SJCRH30 (cell line): ENCODE results near the gene RAB40A. TPM values are rescaled to one million over a fixed set of nuclear protein-coding genes. Genes with fewer than 3 reads are reported as not detected.

Experiments used
- DNase-seq, 2 experiments: peaks; one replicate each; pipeline ENCODE4 v3.0.0-alpha.2; 2015 to 2020
- H3K27ac ChIP-seq: fragments of 250-450 bp; sonication (Bioruptor Pico); 2 replicates; pipeline ENCODE4 v1.5.1; 2020; ENCODE audit warnings: mild to moderate bottlenecking, moderate library complexity
- H3K27me3 ChIP-seq: fragments of 250-450 bp; sonication (Bioruptor Pico); 2 replicates; pipeline ENCODE4 v1.5.1; 2020; ENCODE audit warnings: mild to moderate bottlenecking, moderate library complexity
- H3K36me3 ChIP-seq: fragments of 250-450 bp; sonication (Bioruptor Pico); 2 replicates; pipeline ENCODE4 v1.5.1; 2020; ENCODE audit warnings: mild to moderate bottlenecking, moderate library complexity
- H3K4me1 ChIP-seq: fragments of 250-450 bp; sonication (Bioruptor Pico); 2 replicates; pipeline ENCODE4 v1.5.1; 2020; ENCODE audit warnings: mild to moderate bottlenecking, moderate library complexity
- H3K4me3 ChIP-seq: fragments of 250-450 bp; sonication (Bioruptor Pico); 2 replicates; pipeline ENCODE4 v1.5.1; 2020; ENCODE audit warnings: mild to moderate bottlenecking, moderate library complexity
- H3K9me3 ChIP-seq: fragments of 250-450 bp; sonication (Bioruptor Pico); replicated peaks from 2 replicates; pipeline ENCODE4 v1.5.1; 2020; ENCODE audit warnings: mild to moderate bottlenecking, moderate library complexity
- total RNA-seq: library from RNA; depleted of rRNA; stranded (reverse); fragments of >200 nt; shearing (Covaris generic); gene quantifications from 2 replicates; pipeline ENCODE4 v1.2.3, GENCODE V29; 2014

RAB40A gene
- total RNA-seq, 1 experiment from 2014 or later = 0.04 TPM

GRCh38 chrX:103536732-103537131 lies 17.4 kb upstream of the RAB40A start:
- no peak overlapping the region for H3K4me3 ChIP-seq
- no peaks in the 10 kb centered on the region for H3K9me3 ChIP-seq
- no peaks in the 10 kb centered on the region; the same call in 1 of the 2 replicates for H3K4me1 ChIP-seq
- H3K27me3 ChIP-seq = no peaks in the 10 kb centered on the region
- H3K27ac ChIP-seq = no peak overlapping the region
- H3K36me3 ChIP-seq = no peaks in the 10 kb centered on the region
- no peak for DNase-seq

GRCh38 chrX:103536071-103536470 lies 16.8 kb upstream of the RAB40A start:
- H3K36me3 ChIP-seq = no peaks in the 10 kb centered on the region
- H3K4me1 ChIP-seq = no peaks in the 10 kb centered on the region; the same call in 1 of the 2 replicates
- no peak for DNase-seq
- H3K9me3 ChIP-seq = no peaks in the 10 kb centered on the region
- H3K4me3 ChIP-seq = no peak overlapping the region
- 0 out of 2 replicates have a peak, but pooled peaks cover 2% of the 10 kb centered on the region for H3K27me3 ChIP-seq
- H3K27ac ChIP-seq = no peak overlapping the region

- Histone ChIP-seq H3K9me3 (no peaks in the 10 kb centered on the region), H3K4me1 (no peaks in the 10 kb centered on the region; the same call in 1 of the 2 replicates), H3K4me3 (no peak overlapping the region), H3K27me3 (0 out of 2 replicates have a peak, but pooled peaks cover 5% of the 10 kb centered on the region), H3K27ac (no peak overlapping the region), H3K36me3 (no peaks in the 10 kb centered on the region)
- no peak for DNase-seq
Observed at GRCh38 chrX:103535206-103535605, 15.9 kb upstream of the RAB40A start.

GRCh38 chrX:103533511-103534216 lies 14.4 kb upstream of the RAB40A start:
- no peak overlapping the region for H3K27ac ChIP-seq
- H3K4me3 ChIP-seq = peak overlapping the region; percentile 55

GRCh38 chrX:103531002-103531401 lies 11.7 kb upstream of the RAB40A start:
- 0 out of 2 replicates have a peak, but pooled peaks cover 5% of the 10 kb centered on the region for H3K27me3 ChIP-seq
- no peak overlapping the region for H3K27ac ChIP-seq
- no peaks in the 10 kb centered on the region for H3K9me3 ChIP-seq
- no peak for DNase-seq
- no peaks in the 10 kb centered on the region for H3K36me3 ChIP-seq
- H3K4me3 ChIP-seq = no peak overlapping the region
- no peaks in the 10 kb centered on the region; the same call in 1 of the 2 replicates for H3K4me1 ChIP-seq

More at GRCh38 chrX:103533511-103534216, 14.4 kb upstream of the RAB40A start:
- DNase-seq = peak; percentile 71 to 92
- H3K27me3 ChIP-seq = 0 out of 2 replicates have a peak, but pooled peaks cover 5% of the 10 kb centered on the region
- no peaks in the 10 kb centered on the region for H3K9me3 ChIP-seq
- H3K4me1 ChIP-seq = no peaks in the 10 kb centered on the region; the same call in 1 of the 2 replicates
- H3K36me3 ChIP-seq = no peaks in the 10 kb centered on the region

- no peak for DNase-seq
- Histone ChIP-seq H3K27me3 (0 out of 2 replicates have a peak, but pooled peaks cover 5% of the 10 kb centered on the region), H3K4me3 (no peak overlapping the region), H3K9me3 (no peaks in the 10 kb centered on the region), H3K36me3 (no peaks in the 10 kb centered on the region), H3K4me1 (no peaks in the 10 kb centered on the region; the same call in 1 of the 2 replicates), H3K27ac (no peak overlapping the region)
Observed at GRCh38 chrX:103530545-103530944, 11.3 kb upstream of the RAB40A start.

- Histone ChIP-seq H3K27me3 (0 out of 2 replicates have a peak, but pooled peaks cover 5% of the 10 kb centered on the region), H3K9me3 (no peaks in the 10 kb centered on the region), H3K27ac (no peak overlapping the region), H3K4me1 (no peaks in the 10 kb centered on the region; the same call in 1 of the 2 replicates), H3K4me3 (no peak overlapping the region), H3K36me3 (no peaks in the 10 kb centered on the region)
- no peak for DNase-seq
Observed at GRCh38 chrX:103529550-103529949, 10.3 kb upstream of the RAB40A start.

- Histone ChIP-seq H3K27ac (no peak overlapping the region), H3K36me3 (no peaks in the 10 kb centered on the region), H3K4me1 (no peaks in the 10 kb centered on the region), H3K4me3 (no peak overlapping the region), H3K27me3 (no peaks in the 10 kb centered on the region), H3K9me3 (no peaks in the 10 kb centered on the region)
- no peak for DNase-seq
Observed at GRCh38 chrX:103524747-103525146, 5.5 kb upstream of the RAB40A start.

- H3K4me3 ChIP-seq = no peak overlapping the region
- DNase-seq = no peak
- H3K27ac ChIP-seq = no peak overlapping the region
- no peaks in the 10 kb centered on the region for H3K9me3 ChIP-seq
- peaks cover 4% of the 10 kb centered on the region; the same call in 1 of the 2 replicates for H3K27me3 ChIP-seq
- H3K36me3 ChIP-seq = no peaks in the 10 kb centered on the region
- H3K4me1 ChIP-seq = no peaks in the 10 kb centered on the region
Observed at GRCh38 chrX:103523605-103524004, 4.3 kb upstream of the RAB40A start.

GRCh38 chrX:103520386-103520785 lies 1.1 kb upstream of the RAB40A start:
- no peaks in the 10 kb centered on the region for H3K36me3 ChIP-seq
- no peaks in the 10 kb centered on the region for H3K4me1 ChIP-seq
- H3K9me3 ChIP-seq = no peaks in the 10 kb centered on the region
- H3K27ac ChIP-seq = no peak overlapping the region
- no peak for DNase-seq
- H3K27me3 ChIP-seq = peaks cover 6% of the 10 kb centered on the region; the same call in 1 of the 2 replicates
- H3K4me3 ChIP-seq = no peak overlapping the region

GRCh38 chrX:103518571-103518970 lies 718 bp downstream of the RAB40A start:
- DNase-seq = no peak
- no peak overlapping the region for H3K27ac ChIP-seq

GRCh38 chrX:103517246-103517645 lies 2.0 kb downstream of the RAB40A start:
- Histone ChIP-seq H3K27me3 (peaks cover 6% of the 10 kb centered on the region; the same call in 1 of the 2 replicates), H3K4me3 (no peak overlapping the region), H3K27ac (no peak overlapping the region), H3K9me3 (no peaks in the 10 kb centered on the region), H3K4me1 (no peaks in the 10 kb centered on the region), H3K36me3 (no peaks in the 10 kb centered on the region)
- no peak for DNase-seq

More at GRCh38 chrX:103518571-103518970, 718 bp downstream of the RAB40A start:
- Histone ChIP-seq H3K27me3 (peaks cover 6% of the 10 kb centered on the region; the same call in 1 of the 2 replicates), H3K4me3 (no peak overlapping the region), H3K36me3 (no peaks in the 10 kb centered on the region), H3K9me3 (no peaks in the 10 kb centered on the region), H3K4me1 (no peaks in the 10 kb centered on the region)

GRCh38 chrX:103513476-103514108 lies 5.7 kb downstream of the RAB40A start:
- Histone ChIP-seq H3K9me3 (no peaks in the 10 kb centered on the region), H3K36me3 (no peaks in the 10 kb centered on the region), H3K4me3 (no peak overlapping the region), H3K27ac (no peak overlapping the region), H3K4me1 (no peaks in the 10 kb centered on the region), H3K27me3 (peaks cover 2% of the 10 kb centered on the region; the same call in 1 of the 2 replicates)
- DNase-seq = no peak

- Histone ChIP-seq H3K36me3 (no peaks in the 10 kb centered on the region), H3K4me3 (no peak overlapping the region), H3K27me3 (no peaks in the 10 kb centered on the region), H3K4me1 (no peaks in the 10 kb centered on the region), H3K9me3 (no peaks in the 10 kb centered on the region), H3K27ac (no peak overlapping the region)
- DNase-seq = no peak
Observed at GRCh38 chrX:103513067-103513466, 6.2 kb downstream of the RAB40A start.

- H3K36me3 ChIP-seq = no peaks in the 10 kb centered on the region
- no peak for DNase-seq
- H3K27me3 ChIP-seq = 0 out of 2 replicates have a peak, but pooled peaks cover 6% of the 10 kb centered on the region
Observed at GRCh38 chrX:103510031-103510430, 9.3 kb downstream of the RAB40A start.

More at GRCh38 chrX:103510031-103510430, 9.3 kb downstream of the RAB40A start:
- no peak overlapping the region for H3K4me3 ChIP-seq
- H3K4me1 ChIP-seq = no peaks in the 10 kb centered on the region
- H3K9me3 ChIP-seq = no peaks in the 10 kb centered on the region
- no peak overlapping the region for H3K27ac ChIP-seq
